NT2/D1 (cell line): ENCODE data around the gene GNG10.

Experiments used
- SUZ12 ChIP-seq: IDR thresholded peaks from 2 replicates; pipeline ENCODE4 v1.6.1; 2011; ENCODE audit not compliant: insufficient read length, insufficient read depth; ENCODE audit errors: extremely low read depth
- YY1 ChIP-seq: IDR thresholded peaks from 2 replicates; pipeline ENCODE4 v1.6.1; 2011; ENCODE audit not compliant: insufficient read length, insufficient read depth
- ZNF274 ChIP-seq: IDR thresholded peaks from 2 replicates; pipeline ENCODE4 v1.6.1; 2011; ENCODE audit warnings: mild to moderate bottlenecking, low read depth, low read length

DNA sequence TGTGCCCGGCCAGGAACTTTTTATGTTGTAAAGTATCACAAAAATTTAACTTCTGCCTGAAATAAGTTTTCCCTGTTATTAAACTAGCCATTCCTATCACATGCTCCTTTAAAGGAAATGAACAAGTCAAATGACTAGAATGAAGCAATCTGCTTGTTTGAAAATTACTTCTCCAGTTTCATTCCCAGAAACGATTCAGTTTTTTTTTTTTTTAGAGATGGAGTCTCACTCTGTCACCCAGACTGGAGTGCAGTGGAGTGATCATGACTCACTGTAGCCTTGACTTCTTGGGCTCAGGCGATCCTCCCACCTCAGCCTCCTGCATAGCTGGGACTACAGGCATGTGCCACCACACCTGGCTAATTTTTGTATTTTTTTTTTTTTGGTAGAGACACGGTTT is 13.3 kb upstream of the GNG10 start:
- TF ChIP-seq YY1 (no peak), ZNF274 (no peak), SUZ12 (no peak)
